ENCODE data around the gene EGLN1. TPM values are rescaled to one million over a fixed set of nuclear protein-coding genes. Genes with fewer than 3 reads are reported as not detected.

Gene EGLN1
- total RNA-seq, 1 donor from 2014 or later: 34.4 TPM

DNA sequence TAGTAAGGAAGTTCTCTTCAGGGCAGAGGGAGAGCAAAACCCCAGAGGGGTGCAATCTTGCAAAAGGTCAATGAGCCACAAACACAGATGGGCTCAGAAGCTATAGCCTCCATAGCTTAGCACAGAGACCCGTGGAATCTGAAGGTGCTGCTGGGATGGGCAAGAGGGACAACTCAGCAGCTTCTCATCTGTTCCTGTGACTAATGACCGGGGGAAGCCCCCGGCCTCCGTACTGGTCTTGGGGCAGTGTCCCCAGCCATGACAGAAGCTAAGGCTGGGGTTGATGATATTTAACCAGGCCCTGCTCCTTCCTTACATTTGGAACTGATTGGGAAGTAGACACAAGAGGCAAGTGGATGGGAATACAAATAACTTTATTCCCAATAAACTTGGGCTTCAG, 103.5 kb downstream of the EGLN1 start:
- Mint-ChIP-seq H3K36me3 (no peaks in the 10 kb centered on the region), H3K27ac (no peak overlapping the region), H3K27me3 (ENCODE audit: low read depth) (no peaks in the 10 kb centered on the region), H3K4me1 (no peaks in the 10 kb centered on the region), H3K4me3 (no peak overlapping the region), H3K9me3 (no peaks in the 10 kb centered on the region)
- DNase-seq (ENCODE audit: low spot score in 2 of 2, unreplicated experiment in 2 of 2): peak in 1 of 2 experiments; percentile 19
- TF ChIP-seq, protein P1, sequence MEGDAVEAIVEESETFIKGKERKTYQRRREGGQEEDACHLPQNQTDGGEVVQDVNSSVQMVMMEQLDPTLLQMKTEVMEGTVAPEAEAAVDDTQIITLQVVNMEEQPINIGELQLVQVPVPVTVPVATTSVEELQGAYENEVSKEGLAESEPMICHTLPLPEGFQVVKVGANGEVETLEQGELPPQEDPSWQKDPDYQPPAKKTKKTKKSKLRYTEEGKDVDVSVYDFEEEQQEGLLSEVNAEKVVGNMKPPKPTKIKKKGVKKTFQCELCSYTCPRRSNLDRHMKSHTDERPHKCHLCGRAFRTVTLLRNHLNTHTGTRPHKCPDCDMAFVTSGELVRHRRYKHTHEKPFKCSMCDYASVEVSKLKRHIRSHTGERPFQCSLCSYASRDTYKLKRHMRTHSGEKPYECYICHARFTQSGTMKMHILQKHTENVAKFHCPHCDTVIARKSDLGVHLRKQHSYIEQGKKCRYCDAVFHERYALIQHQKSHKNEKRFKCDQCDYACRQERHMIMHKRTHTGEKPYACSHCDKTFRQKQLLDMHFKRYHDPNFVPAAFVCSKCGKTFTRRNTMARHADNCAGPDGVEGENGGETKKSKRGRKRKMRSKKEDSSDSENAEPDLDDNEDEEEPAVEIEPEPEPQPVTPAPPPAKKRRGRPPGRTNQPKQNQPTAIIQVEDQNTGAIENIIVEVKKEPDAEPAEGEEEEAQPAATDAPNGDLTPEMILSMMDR (IDR thresholded peaks at IDR 0.05; ENCODE audit: unreplicated experiment): no peak

DNA sequence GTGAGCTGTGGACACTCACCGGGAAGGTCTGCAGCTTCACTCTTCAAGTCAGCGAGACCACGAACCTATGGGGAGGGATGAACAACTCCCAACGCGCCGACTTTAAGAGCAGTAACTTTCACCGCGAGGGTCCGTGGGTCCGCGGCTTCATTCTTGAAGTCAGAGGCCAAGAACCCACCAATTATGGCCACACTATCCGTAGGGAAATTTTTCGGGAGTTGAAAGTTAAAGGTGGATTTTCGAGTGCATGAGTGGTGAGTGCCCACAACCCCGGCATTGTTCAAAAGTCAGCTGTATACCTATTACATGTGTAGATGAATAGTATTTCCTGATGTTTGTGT, 104.1 kb downstream of the EGLN1 start:
- no peak for DNase-seq (ENCODE audit: low spot score in 2 of 2, unreplicated experiment in 2 of 2)
- H3K36me3 Mint-ChIP-seq: no peaks in the 10 kb centered on the region
- TF ChIP-seq, protein P1 (IDR thresholded peaks at IDR 0.05; ENCODE audit: unreplicated experiment): no peak

DNA sequence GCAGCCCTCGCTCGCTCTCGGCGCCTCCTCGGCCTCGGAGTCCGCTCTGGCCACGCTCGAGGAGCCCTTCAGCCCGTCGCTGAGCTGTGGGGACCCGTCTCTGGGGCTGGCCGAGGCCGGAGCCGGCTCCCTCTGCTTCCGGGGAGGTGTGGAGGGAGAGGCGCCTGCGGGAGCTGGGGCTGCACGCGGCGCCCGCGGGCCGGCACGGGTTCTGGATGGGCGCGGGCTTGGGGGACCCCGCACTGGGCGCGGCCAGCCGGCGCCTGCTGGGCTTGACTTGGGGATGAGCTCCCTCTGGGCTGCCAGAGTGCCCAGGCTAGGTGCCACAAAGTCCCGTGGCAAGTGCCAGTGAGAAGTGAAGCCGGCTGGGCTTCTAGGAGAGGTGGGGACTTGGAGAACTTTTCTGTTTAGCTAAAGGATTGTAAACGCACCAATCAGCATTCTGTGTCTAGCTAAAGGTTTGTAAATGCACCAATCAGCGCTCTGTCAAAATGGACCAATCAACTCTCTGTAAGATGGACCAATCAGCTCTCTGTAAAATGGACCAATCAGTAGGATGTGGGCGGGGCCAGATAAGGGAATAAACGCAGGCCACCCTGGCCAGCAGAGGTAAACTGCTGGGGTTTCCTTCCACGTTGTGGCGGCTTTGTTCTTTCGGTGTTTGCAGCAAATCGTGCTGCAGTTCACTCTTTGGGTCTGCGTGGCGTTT, 104.6 kb downstream of the EGLN1 start:
- peak in 1 of 2 experiments; percentile 27 for DNase-seq (ENCODE audit: low spot score in 2 of 2, unreplicated experiment in 2 of 2)

More for the DNA sequence above, 104.1 kb downstream of the EGLN1 start:
- Mint-ChIP-seq H3K4me3 (no peak overlapping the region), H3K27ac (no peak overlapping the region), H3K9me3 (no peaks in the 10 kb centered on the region), H3K4me1 (no peaks in the 10 kb centered on the region), H3K27me3 (ENCODE audit: low read depth) (peaks cover 2% of the 10 kb centered on the region)

DNA sequence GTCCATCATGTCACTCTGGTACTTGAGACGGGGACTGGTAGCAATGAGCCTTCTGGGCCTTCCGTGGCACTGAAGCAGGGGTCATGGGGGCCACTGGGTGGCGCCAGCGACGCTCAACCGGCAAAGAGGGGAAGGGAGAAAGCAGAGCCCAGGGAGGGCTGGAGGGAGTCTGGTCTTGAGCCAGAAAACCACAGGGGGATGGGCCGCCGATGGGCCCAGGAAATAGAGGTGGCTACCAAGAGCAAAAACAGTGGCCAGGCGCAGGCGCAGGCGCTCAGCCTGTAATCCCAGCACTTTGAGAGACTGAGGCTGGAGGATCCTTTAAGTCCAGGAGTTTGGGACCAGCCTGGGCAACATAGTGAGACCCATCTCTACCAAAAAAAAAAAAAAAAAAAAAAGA, 106.2 kb downstream of the EGLN1 start:
- H3K4me3 Mint-ChIP-seq: no peak overlapping the region
- no peaks in the 10 kb centered on the region for H3K36me3 Mint-ChIP-seq
- DNase-seq (ENCODE audit: low spot score in 2 of 2, unreplicated experiment in 2 of 2): peak in 1 of 2 experiments; percentile 35
- no peak overlapping the region for H3K27ac Mint-ChIP-seq
- TF ChIP-seq, protein P1 (IDR thresholded peaks at IDR 0.05; ENCODE audit: unreplicated experiment): no peak
- no peaks in the 10 kb centered on the region for H3K9me3 Mint-ChIP-seq
- peaks cover 3% of the 10 kb centered on the region for H3K27me3 Mint-ChIP-seq (ENCODE audit: low read depth)
- no peaks in the 10 kb centered on the region for H3K4me1 Mint-ChIP-seq

More for the DNA sequence above, 104.6 kb downstream of the EGLN1 start:
- Mint-ChIP-seq H3K36me3 (no peaks in the 10 kb centered on the region), H3K4me3 (no peak overlapping the region), H3K4me1 (no peaks in the 10 kb centered on the region), H3K9me3 (no peaks in the 10 kb centered on the region), H3K27me3 (ENCODE audit: low read depth) (peaks cover 3% of the 10 kb centered on the region), H3K27ac (no peak overlapping the region)
- TF ChIP-seq, protein P1 (IDR thresholded peaks at IDR 0.05; ENCODE audit: unreplicated experiment): no peak

Other genes starting within 250 kb of the EGLN1 start
- gene GNPAT, start 181.1 kb downstream of the EGLN1 start, total RNA-seq: 33.4 to 36.3 TPM (median 34.0 TPM) in 3 replicates
- 9.9 to 10.3 TPM (median 10.0 TPM) in 3 replicates for gene EXOC8, start 84.4 kb downstream of the EGLN1 start, total RNA-seq
- 12.0 to 15.4 TPM (median 12.3 TPM) in 3 replicates for gene SPRTN, start 84.0 kb downstream of the EGLN1 start, total RNA-seq
- gene TSNAX, start 106.4 kb upstream of the EGLN1 start, total RNA-seq: 31.2 to 33.7 TPM (median 31.8 TPM) in 3 replicates
- 9.1 to 11.4 TPM (median 9.1 TPM) in 3 replicates for gene DISC1, start 204.5 kb upstream of the EGLN1 start, total RNA-seq